Erythroblast (primary cell): ENCODE data around the gene SLC25A30.

Experiments used
- GATA1 ChIP-seq: IDR thresholded peaks from 2 replicates; pipeline ENCODE4 v1.6.1; 2011; ENCODE audit warnings: low read depth, mild to moderate bottlenecking, control low read depth, low read length, moderate library complexity
- POLR2A ChIP-seq: IDR thresholded peaks from 2 replicates; pipeline ENCODE4 v1.6.1; 2011; ENCODE audit warnings: mild to moderate bottlenecking, low read length

- TF ChIP-seq POLR2A (no peak), GATA1 (no peak)
Observed at GRCh38 chr13:45361596-45362206, 56.5 kb downstream of the SLC25A30 start.
